GM18870 (cell line): ENCODE data around the gene FILIP1L.

Source experiments
- ATAC-seq: cut with Tn5 transposase; IDR thresholded peaks from one replicate; pipeline ENCODE4 v1.9.1; 2021; ENCODE audit warnings: moderate library complexity; ENCODE audit not compliant: unreplicated experiment

FILIP1L gene

DNA sequence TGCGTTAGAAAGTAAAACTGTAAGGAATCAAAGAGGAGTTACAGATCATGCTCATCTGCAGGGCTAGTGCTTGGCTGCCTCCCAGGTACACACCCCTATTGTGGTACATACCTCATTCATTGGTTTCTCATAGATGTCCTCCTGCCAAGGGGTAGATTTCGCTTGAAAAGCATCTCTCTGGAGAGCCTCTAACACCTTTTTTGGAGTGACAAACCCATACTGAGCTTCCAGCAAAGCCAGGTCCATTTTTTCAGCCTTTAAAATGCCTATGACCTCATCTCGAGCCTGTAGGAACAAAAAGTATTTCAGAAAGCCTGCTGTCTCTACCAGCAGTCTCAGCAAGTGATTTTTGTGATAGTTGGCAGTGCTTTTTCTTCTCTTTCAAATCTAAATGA lies 184.6 kb downstream of the FILIP1L start:
- no peak for ATAC-seq

DNA sequence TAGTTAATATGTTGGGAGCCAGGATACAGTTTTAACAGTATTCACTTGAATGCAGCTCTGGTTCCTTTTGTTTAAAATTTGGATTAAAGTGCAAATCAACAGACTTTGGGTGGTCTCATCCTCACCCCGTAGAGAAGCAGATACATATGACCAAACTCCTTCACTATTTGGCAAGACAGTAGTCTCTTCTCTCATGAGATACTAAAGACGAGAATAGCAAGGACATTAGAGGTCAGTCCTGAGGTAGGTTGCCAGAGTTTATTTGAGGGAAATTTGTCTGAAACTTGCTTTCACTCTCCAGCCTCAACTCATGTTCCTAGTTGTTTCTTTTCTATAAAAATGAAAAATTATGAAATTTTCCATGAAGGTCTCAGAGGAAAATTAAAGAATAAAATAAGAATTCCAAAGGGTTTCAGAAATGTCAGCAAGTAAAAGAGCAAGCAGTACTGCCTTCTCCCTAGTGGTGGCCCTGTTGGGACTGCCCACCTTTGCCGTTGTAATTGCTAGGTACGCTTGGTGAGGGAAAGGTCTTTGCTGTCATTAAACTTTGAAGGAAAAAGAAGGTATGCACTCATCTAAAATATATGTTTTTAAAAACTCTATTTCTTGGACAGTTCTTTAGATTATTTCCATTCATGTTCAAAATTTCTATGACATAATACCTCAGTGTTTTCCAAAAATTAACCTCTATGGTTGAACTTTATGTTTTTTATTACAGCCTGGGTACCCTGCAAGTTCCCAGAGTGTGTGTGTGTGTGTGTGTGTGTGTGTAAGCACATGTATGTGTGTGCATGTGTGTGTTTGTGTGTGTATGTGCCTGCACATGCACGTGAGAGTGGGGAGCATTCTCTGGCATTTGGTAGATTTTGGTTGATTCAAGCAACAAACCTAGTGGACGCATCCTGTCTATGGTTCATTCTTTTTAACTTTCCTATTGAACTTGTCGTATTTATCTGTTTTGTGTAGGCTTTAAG lies 185.2 kb downstream of the FILIP1L start:
- ATAC-seq: no peak

- ATAC-seq: no peak
Measured at GRCh38 chr3:99927671-99928457, 186.4 kb downstream of the FILIP1L start.

GRCh38 chr3:99925584-99926230 lies 188.6 kb downstream of the FILIP1L start:
- no peak for ATAC-seq

DNA sequence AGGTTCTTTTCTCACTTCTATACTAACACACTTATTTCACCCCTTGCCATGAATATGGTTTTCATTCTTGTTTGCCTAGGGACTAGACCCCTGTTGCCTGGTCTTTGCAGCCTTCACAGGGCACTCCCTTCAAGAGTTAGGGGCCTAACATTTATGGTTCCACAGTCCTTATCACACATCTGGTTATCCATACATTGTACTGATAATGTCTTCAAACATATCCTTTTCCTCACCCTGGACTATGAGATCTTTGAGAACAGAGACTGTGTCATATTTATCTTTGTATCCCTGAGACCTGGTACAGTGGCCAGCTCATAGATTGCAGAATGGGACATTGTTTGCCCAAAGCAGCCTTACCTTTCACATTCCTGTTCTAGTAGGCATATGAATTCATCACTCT lies 190.4 kb downstream of the FILIP1L start:
- ATAC-seq: no peak

- ATAC-seq: no peak
Measured at GRCh38 chr3:99921986-99922385, 192.3 kb downstream of the FILIP1L start.

DNA sequence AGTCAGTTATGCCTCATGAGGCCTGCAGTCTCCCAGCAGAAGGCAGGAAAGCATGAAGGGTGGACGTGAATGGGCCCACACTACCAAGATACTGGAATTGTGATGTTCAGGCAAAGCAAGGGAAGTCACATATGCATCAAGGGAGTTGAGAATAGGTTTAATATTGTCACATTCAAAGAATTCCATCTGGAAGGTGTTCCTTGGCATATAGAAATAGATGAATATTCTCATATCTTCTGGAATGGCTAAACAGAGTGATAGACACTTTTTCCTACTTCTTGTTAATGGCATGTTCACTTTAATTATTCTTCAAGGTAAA lies 193.0 kb downstream of the FILIP1L start:
- no peak for ATAC-seq

- ATAC-seq: peak; percentile 53
Measured at GRCh38 chr3:99920481-99921376, 193.6 kb downstream of the FILIP1L start.

DNA sequence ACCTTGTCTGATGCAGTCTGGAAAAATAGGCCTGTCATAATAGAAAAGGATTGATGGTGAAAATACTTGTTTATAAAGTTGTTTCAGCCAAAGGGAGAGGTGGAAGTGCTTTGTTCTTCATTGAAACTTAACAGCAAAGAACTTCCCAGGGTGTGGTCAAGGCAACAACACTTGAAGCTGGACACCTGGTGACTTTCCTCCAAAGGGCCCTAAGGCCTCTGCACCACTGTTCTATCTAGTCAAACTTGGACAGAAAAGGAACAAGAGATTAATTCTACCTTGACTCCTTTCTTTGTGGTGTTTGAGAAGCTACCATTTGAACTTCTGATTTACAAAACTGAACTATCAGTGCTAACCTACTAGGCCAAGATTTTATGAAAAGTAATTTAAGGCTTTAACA lies 194.6 kb downstream of the FILIP1L start:
- no peak for ATAC-seq

- no peak for ATAC-seq
Measured at GRCh38 chr3:99918715-99919114, 195.6 kb downstream of the FILIP1L start.

GRCh38 chr3:99915906-99916432 lies 198.3 kb downstream of the FILIP1L start:
- no peak for ATAC-seq

GRCh38 chr3:99911433-99911832 lies 202.9 kb downstream of the FILIP1L start:
- no peak for ATAC-seq

DNA sequence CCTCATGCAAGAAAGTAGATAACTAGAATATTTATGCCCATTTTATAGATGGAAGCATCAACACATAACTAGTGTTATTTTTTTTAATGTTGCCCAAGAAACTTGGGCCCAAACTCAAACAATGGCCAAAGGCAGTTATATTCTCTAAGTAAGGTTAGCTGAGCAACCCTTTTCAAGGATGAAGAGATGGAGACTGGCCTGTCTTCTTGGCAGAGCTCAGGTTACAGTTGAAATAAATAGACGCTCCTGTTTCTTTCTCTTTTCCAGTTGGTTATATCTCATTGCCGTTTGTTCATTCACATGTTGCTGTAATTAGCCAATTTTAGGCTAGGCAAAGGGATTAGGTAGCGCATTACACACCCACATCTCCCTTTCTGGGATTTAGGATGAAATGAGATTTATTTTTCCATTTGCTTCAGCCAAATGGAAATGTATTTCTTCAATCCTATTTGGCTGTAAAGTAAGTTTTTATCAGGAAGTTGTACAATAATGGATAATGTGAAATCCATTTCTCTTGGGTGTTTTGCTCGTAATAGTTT lies 203.5 kb downstream of the FILIP1L start:
- ATAC-seq: no peak

DNA sequence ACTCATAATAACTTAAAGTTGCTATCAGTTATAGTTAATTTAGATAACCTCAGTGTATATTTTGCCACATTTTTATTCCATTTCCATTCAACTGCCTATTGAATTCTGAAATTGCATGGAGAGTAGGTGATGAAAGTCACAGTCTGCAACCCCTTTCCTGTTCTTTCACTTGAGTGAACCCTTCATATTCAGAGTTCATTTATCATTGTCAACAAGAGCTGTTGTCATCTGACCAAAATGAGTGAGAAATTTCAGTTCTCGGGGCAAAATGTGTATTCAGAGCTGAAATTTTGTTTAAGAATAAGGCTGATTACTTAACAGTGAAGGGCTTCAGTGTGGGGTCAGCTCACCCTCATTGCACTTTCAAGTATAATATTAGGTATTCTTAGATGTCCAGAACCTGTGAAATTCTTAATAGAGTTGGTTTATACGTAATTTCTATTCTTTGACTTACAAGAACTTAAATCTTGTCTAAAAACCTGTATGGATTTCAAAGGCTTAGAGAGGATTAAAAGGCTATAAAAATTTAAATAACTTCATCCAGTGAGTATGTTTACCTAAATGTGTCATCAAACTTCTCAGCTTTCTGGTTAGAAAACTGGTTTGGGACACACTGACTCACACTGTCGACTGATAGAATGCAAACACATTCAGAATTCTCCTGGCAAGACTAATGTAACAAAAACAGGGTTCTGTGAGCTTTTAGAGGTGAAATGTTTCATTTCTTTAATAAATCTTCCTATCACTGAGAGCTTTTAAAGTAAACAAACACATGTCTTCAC lies 204.4 kb downstream of the FILIP1L start:
- ATAC-seq: no peak

GRCh38 chr3:99907959-99908544 lies 206.2 kb downstream of the FILIP1L start:
- ATAC-seq: no peak

- no peak for ATAC-seq
Measured at GRCh38 chr3:99903869-99904268, 210.4 kb downstream of the FILIP1L start.

GRCh38 chr3:99902091-99902490 lies 212.2 kb downstream of the FILIP1L start:
- no peak for ATAC-seq

DNA sequence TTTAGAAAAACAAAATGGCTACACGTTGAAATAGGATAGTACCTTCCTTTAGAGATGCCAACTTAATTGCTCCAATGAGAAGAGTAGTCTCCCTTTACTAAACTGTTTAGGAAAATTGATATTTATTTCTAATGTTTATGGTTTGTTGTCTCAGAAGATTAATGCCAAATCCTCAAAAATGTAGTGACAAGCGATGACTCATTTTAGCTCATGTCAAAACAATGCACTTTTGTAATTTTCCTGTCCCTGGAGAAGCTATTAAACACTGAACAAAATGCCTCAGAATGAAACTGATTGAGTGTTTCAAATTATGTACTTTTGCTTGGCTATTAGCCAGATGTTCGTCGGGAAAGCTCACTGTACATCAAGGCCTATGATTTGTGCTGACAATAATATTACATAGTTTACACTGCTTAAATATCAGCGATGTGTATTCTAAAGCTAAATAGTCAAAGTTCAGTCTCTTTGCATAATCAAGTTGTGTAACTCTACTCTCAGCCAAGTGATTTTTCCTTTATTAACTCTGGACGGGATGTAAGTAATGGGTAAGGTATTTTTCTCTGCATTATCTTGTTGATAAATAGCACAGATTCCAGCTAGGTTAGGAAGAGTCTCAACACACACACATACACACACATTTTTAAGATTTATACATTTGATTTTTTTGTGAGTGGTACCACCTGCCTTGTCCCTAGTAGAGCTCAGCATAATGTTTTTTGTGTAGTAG lies 212.9 kb downstream of the FILIP1L start:
- no peak for ATAC-seq
